Neural cell (in vitro differentiated cells): Measurements from ENCODE around the gene ARMH1.

Experiments used
- EP300 ChIP-seq: fragments of 450-650 bp; conservative IDR thresholded peaks from 2 replicates; pipeline ENCODE4 v1.6.1; 2014; ENCODE audit warnings: antibody characterized with exemption, mild to moderate bottlenecking, moderate library complexity; ENCODE audit not compliant: poor library complexity, severe bottlenecking
- MXI1 ChIP-seq: fragments of 450-650 bp; conservative IDR thresholded peaks from 2 replicates; pipeline ENCODE4 v1.6.1; 2014; ENCODE audit warnings: antibody characterized with exemption, mild to moderate bottlenecking; ENCODE audit not compliant: poor library complexity, severe bottlenecking

- TF ChIP-seq EP300 = no peak
- TF ChIP-seq MXI1 = no peak
Measured at GRCh38 chr1:44637702-44638411, 36.7 kb upstream of the ARMH1 start.
